ENCODE results near the gene BBS5. TPM values are rescaled to one million over a fixed set of nuclear protein-coding genes. Genes with fewer than 3 reads are reported as not detected.

BBS5 gene
- total RNA-seq, 1 experiment from 2014 or later: 0.28 TPM

DNA sequence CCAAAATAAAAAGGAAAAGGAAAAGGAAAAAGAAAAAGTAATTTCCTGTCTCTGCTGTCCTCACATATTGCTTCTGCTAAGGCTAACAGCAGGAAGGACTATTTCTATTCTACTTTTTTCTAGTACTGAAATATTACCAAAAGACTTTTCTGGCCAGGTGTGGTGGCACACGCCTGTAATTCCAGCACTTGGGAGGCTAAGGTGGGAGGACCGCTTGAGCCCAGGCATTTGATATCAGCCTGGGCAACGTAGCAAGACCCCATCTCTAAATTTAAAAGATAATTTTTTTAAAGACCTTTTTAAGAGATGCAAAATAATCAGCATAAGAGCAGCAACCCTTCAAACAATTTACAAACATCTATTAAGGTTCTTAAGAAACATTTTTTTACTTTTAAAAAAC lies 63.1 kb downstream of the BBS5 start:
- no peak for DNase-seq (ENCODE audit: low spot score)

DNA sequence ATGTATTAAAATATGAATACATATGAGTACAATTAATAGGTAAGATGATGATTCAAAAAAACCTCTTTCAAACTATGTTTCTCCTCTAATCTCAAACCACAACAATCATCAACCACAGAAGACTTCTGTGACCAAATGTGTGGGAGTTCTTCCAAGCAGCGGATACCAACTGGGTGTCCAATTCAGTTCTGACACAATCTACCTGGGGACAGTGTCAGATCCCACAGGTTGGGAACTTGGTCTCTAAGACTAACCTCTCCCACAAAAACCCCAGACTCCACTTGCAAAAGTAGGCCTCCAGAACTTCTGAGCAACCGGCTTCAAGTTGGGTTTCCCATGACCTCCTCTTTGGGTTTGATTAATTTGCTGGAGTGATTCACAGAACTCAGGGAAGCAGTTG lies 67.5 kb downstream of the BBS5 start:
- DNase-seq (ENCODE audit: low spot score): no peak

Other genes with a start within 250 kb of the BBS5 start
- gene LRP2, start 117.0 kb upstream of the BBS5 start, total RNA-seq (2014; rRNA removed; shearing (Covaris generic)): not detected in 2 replicates
- gene KLHL41, start 30.2 kb downstream of the BBS5 start, total RNA-seq (2014; rRNA removed; shearing (Covaris generic)): not detected in 2 replicates
- 5.1 and 6.9 TPM in 2 replicates for gene FASTKD1, start 94.4 kb downstream of the BBS5 start, total RNA-seq (2014; rRNA removed; shearing (Covaris generic))
- 15.4 and 20.7 TPM in 2 replicates for gene PPIG, start 104.9 kb downstream of the BBS5 start, total RNA-seq (2014; rRNA removed; shearing (Covaris generic))
- not detected in 2 replicates for gene CFAP210, start 214.9 kb downstream of the BBS5 start, total RNA-seq (2014; rRNA removed; shearing (Covaris generic))
- 4.4 and 8.2 TPM in 2 replicates for gene PHOSPHO2, start 215.0 kb downstream of the BBS5 start, total RNA-seq (2014; rRNA removed; shearing (Covaris generic))

Measured in HT-29 (cell line).